HG02885 (cell line): ENCODE results near the gene NRTN.
"Not testable (repeated sequence)": the region's sequence is repeated elsewhere in the genome, so short reads cannot be mapped to it uniquely, and the experiment has no call there.

Experiments used
- ATAC-seq: cut with Tn5 transposase; IDR thresholded peaks from one replicate; pipeline ENCODE4 v1.9.1; 2021; ENCODE audit warnings: mild to moderate bottlenecking; ENCODE audit not compliant: unreplicated experiment, poor library complexity

NRTN gene

GRCh38 chr19:5832061-5832460 is 27.2 kb downstream of the NRTN start:
- no peak for ATAC-seq

DNA sequence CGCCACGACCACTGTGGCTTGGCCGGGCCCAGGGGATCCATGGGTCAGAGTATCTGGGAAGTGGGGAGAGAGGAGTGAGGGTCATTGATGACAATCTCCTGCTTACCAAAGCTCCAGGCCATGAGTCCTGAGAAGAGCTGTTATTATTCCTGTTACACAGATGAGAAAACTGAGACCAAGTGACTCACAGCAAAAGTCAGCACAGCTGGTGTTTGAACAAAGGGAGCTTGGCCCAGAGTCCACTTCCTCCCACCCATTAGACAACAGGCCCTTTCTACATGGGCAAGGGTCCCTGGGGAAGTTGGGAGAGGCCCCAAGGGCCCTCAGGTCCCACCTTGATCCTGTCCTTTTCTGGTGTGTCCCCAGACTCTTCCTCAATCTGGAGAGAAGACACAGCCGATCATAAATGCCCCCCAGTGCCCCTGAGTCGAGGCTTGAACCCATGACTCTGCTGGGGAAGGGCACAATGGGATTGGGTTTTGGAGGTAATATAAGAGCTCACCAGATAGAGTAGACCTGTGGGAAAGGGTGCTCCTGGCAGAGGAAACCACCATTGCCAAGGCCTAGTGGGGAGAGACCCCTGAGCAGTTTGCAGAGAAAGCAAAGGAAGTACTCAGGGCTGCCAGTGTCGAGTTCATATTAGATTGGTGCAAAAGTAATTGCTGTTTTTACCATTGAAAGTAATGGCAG is 27.8 kb downstream of the NRTN start:
- no peak for ATAC-seq

- no peak for ATAC-seq
Observed at GRCh38 chr19:5837761-5838352, 33.0 kb downstream of the NRTN start.

GRCh38 chr19:5838353-5839064 is 33.6 kb downstream of the NRTN start:
- no peak for ATAC-seq

DNA sequence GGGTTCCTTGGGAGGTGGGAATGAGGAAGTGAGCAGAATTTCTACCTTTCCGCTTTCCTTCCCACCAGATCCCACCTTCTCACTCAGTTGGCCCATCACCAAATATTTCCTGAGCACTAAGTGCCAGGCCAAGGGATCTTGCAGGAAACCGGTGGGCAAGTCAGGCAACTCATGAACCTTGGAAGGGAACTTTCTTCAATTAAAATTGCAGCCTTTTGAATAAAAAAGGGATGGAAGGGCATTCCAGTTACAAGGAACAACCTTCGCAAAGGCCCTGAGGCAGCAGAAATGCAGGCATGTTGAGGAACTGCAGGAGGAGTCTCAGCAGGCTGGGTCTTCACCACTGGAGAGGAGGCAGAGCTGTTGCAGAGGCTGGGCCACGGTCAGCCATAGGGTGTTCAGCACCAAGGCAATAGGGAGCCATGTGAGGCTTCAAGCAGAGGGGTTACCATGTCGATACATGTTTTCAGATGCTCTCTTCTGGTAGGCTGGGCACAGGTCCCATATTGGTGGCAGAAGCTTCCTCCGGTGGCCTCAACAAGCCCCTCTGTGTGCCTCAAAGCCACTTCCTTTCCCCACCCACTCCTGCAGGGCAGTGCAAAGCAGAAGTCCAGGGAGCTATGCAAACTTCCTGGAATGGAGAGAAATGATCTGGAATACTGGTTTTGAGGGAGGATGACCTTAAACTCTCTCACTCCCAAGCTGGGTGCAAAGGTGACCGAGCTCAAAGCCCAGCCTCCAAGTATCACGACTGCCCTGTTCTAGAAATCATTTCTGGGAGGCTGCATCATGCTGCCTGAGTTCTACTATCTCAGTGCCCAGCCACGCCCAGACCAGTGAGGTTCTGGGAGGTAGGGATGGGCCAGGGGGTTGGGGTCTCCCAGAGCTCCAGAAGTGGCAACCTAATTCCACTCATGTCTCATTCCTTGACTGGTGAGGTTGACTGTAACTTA is 34.5 kb downstream of the NRTN start, which contains the start of gene FUT6:
TSS of gene FUT6 (minus strand) at position 638 of the 953 bp plus-strand sequence. CDS start 7,135 bp downstream, outside the sequence.
- no peak for ATAC-seq

GRCh38 chr19:5841735-5842111 is 36.9 kb downstream of the NRTN start:
- not testable (repeated sequence) for ATAC-seq

- no peak for ATAC-seq
Observed at GRCh38 chr19:5843295-5843927, 38.5 kb downstream of the NRTN start.

DNA sequence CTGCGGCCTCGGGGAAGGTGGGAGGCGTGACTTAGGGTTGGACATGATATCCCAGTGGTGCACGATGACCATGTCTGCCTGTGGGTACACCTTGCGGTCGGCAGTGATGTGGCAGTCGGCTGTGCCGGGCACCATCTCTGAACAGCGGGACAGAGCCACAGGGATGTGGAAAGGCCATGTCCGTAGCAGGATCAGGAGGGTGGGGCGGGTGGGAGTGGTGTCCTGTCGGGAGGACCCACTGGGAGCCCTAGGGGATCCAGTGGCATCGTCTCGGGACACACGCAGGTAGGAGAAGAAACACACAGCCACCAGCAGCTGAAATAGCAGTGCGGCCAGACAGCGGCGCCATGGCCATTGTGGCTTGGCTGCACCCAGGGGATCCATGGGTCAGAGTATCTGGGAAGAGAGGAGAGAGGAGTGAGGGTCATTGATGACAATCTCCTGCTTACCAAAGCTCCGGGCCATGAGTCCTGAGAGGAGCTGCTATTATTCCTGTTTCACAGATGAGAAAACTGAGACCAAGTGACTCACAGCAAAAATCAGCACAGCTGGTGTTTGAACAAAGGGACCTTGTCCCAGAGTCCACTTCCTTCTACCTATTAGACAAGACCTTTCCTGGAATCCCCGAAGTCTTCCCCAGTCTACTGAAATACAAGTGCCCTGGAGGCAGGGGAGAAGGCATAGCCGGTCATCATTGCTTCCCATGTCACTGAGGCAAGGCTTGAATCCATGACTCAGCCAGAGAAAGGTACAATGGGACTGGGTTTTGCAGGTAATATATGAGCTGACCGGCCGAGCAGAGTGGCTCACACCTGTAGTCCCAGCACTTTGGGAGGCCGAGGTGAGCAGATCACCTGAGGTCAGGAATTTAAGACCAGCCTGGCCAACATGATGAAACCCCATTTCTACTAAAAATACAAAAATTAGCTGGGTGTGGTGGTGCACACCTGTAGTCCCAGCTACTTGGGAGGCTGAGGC is 39.9 kb downstream of the NRTN start:
- no peak for ATAC-seq

DNA sequence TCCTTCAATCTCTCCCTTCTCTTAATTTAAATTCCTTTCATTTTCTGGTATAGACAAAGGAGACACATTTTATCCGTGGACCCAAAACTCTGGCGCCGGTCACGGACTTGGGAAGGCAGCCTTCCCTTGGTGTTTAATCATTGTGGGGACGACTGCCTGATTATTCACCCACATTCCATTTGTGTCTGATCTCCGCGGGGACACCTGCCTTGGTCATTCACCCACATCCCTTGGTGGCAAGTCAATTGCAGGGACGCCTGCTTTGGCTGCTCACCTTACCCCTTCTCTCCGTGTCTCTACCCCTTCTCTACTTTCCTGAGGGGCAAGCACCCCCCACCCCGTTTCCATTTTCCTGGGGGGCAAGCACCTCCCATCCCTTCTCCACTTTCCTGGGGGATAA is 43.0 kb downstream of the NRTN start:
- ATAC-seq: not testable (repeated sequence)

GRCh38 chr19:5848621-5849020 is 43.8 kb downstream of the NRTN start:
- ATAC-seq: not testable (repeated sequence)

DNA sequence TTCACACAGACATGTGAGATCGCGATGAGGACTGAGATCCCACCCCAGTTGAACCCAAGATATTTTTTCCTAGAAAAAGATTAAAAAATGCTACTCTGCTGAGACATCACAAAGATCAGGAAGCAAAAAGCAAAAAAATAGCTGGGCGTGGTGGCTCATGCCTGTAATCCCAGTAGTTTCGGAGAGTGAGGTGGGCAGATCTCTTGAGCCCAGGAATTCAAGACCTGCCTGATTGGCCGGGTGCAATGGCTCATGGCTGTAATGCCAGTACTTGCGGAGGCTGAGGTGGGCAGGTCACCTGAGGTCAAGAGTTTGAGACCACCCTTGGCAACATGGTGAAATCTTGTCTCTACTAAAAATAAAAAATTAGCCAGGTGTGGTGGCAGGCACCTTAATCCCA is 45.3 kb downstream of the NRTN start:
- no peak for ATAC-seq

DNA sequence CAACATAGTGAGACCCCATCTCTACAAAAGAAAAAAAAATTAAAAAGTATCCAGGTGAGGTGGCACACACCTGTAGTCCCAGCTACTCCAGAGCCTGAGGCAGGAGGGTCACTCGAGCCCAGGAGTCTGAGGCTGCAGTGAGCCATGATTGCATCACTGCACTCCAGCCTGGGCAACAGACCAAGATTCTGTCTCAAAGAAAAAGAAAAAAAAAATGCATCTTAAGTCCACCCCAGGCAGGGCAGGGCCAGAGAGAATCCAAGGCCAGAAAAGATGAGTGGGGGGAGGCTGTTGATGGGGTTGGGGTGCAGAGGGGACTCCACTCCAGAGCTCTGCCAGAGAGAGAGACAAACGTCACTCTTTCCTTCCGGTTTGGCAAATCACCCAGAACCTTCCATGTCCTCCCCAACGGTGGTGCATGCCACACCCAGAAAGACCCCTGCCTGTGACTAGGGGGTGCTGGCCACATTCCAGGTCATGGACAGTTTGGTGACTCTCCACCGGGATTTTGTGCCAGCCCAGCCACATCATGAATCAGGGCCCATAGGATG is 46.0 kb downstream of the NRTN start:
- no peak for ATAC-seq

- ATAC-seq: no peak
Observed at GRCh38 chr19:5851302-5851701, 46.4 kb downstream of the NRTN start, which contains the start of gene FUT3. FUT3 (minus strand) TSS chr19:5851449.

GRCh38 chr19:5854121-5854520 is 49.3 kb downstream of the NRTN start:
- not testable (repeated sequence) for ATAC-seq

DNA sequence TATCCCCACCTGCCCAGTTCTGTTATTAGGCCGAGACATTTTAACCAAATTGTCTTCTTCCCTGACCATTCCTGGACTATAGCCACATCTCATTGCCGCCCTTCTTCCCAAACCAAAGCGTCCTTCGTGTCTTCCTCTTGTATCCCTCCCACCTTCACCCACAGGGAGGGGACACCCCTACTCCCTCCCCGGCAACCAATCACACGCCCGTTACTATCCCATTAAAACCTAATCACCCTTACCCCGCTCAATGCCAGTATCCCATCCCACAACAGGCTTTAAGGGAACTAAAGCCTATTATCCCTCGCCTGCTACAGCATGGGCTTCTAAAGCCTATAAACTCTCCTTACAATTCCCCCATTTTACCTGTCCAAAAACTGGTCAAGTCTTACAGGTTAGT is 50.3 kb downstream of the NRTN start:
- ATAC-seq: not testable (repeated sequence)

GRCh38 chr19:5857203-5858081 is 52.6 kb downstream of the NRTN start:
- no peak for ATAC-seq

DNA sequence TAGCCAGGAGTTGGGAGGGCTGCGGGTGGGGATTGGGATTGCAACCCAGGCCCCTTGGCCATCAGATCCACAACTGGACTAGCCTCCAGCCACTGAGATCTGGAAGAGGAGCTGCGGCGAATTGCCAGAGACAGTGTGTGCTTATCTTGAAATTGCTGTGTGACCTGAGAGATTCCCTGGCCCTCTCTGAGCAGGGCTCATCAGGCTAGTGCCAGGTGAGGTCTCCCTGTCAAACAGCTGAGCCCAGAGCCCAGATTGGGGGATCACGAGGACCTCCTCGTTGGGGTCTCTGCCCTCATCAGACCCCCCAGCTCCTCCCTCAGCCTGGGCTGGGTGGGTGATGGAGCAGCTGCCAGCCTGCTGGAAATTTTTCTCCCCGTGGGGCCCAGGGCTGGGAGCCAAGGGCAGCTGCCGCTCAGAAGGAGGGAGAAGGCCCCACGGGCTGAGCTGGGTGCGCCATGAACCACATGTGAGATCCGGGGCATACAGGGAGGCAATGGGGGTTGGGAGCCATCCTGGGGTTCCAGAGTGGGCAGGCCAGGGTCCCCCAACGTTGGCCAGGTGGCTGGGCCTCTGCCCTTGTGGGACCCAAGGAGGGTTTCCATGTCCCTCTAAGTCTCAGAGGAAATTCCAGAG is 58.3 kb downstream of the NRTN start:
- ATAC-seq: no peak
